Gastroesophageal sphincter (tissue), 4 donors: Measurements from ENCODE around the gene MRPL50. TPM values are rescaled to one million over a fixed set of nuclear protein-coding genes. Genes with fewer than 3 reads are reported as not detected.

Experiments
- ATAC-seq: fragments of 150-250 bp; one replicate; pipeline ENCODE4 v1.9.1; 2016; ENCODE audit warnings: mild to moderate bottlenecking, moderate library complexity
- H3K27ac ChIP-seq, 4 donors: fragments of 200-600 bp; sonication (generic) in 3 of 4; 1 replicate in 3 of 4; 2 replicates in 1 of 4; pipeline ENCODE4 v1.5.1; 2016 to 2019
- H3K27me3 ChIP-seq: fragments of 200-600 bp; sonication (generic); one replicate; pipeline ENCODE4 v1.5.1; 2019
- H3K36me3 ChIP-seq, 2 donors: fragments of 200-600 bp; sonication (generic); one replicate each; pipeline ENCODE4 v1.5.1; 2019; ENCODE audit warnings: control low read depth in 1 of 2
- H3K4me1 ChIP-seq, 3 donors: fragments of 200-600 bp; sonication (generic); 1 replicate in 2 of 3; 2 replicates in 1 of 3; pipeline ENCODE4 v1.5.1; 2016 to 2019; ENCODE audit warnings: control low read depth in 2 of 3
- H3K4me3 ChIP-seq, 2 donors: fragments of 200-600 bp; sonication (generic); one replicate each; pipeline ENCODE4 v1.5.1; 2019; ENCODE audit warnings: mild to moderate bottlenecking in 1 of 2, moderate library complexity in 1 of 2
- H3K9me3 ChIP-seq, 3 donors: fragments of 200-600 bp; sonication (generic); one replicate each; pipeline ENCODE4 v1.5.1; 2017 to 2019; ENCODE audit warnings: control low read depth in 2 of 3
- CTCF ChIP-seq, 4 experiments: fragments of 200-600 bp in 2 of 4; fragments of 450-650 bp in 2 of 4; sonication (generic) in 1 of 4; IDR thresholded peaks; one replicate each; pipeline ENCODE4 v1.5.1; 2017 to 2019; ENCODE audit warnings: antibody characterized with exemption in 4 of 4, mild to moderate bottlenecking in 2 of 4, moderate library complexity in 2 of 4
- EP300 ChIP-seq: sonication (generic); formaldehyde crosslinking; IDR thresholded peaks from one replicate; pipeline ENCODE4 v1.6.1; 2017; ENCODE audit warnings: antibody characterized with exemption, mild to moderate bottlenecking
- POLR2A ChIP-seq, 2 donors: fragments of 450-650 bp; IDR thresholded peaks; one replicate each; pipeline ENCODE4 v1.6.1; 2017; ENCODE audit warnings: antibody characterized with exemption in 2 of 2, mild to moderate bottlenecking in 2 of 2, moderate library complexity in 1 of 2
- POLR2AphosphoS5 ChIP-seq: sonication (generic); formaldehyde crosslinking; IDR thresholded peaks from one replicate; pipeline ENCODE4 v1.6.1; 2017; ENCODE audit warnings: antibody characterized with exemption
- whole genome bisulfite sequencing, 2 donors: methylation state at CpG; one replicate each; pipeline ENCODE4 v1.1.5; 2018; ENCODE audit warnings: low coverage in 1 of 2; 5-methylcytosine and 5-hydroxymethylcytosine counted together
- total RNA-seq, 4 donors: library from RNA; depleted of rRNA; stranded (reverse); fragments of >200 nt; gene quantifications; one replicate each; pipeline ENCODE4 v1.1.0, GENCODE V29; 2016

Gene MRPL50
- total RNA-seq, 4 donors from 2014 or later = 11.3 to 14.8 (median 13.4) TPM

DNA sequence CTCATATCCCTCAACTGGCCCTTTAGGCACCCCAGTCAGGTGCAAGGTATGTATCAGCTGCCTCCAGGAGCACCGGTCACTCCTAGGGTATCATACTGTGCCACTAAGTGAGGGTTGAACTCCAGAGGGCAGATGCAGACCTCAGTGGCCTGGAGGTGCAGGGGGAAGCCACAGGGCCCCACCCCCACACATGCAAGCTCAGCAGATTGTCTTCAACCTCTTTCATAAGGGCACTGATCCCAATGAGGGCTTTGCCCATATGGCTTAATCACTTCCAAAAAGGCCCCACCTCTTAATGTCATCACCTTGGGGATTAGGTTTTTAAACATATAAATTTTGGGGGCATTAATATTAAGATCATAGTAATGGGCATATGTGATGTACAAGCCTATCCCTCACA, 41.8 kb downstream of the MRPL50 start:
- WGBS, 2 donors = no CpG with 5 or more reads among the region's 1 CpG
- Histone ChIP-seq H3K27me3 (no peaks in the 10 kb centered on the region), H3K9me3 (no peaks in the 10 kb centered on the region), H3K4me1 (no peaks in the 10 kb centered on the region), H3K27ac (no peak overlapping the region), H3K4me3 (no peak overlapping the region), H3K36me3 (no peaks in the 10 kb centered on the region)
- TF ChIP-seq EP300 = no peak
- no peak for TF ChIP-seq CTCF (IDR thresholded peaks at IDR 0.05)
- no peak for TF ChIP-seq POLR2AphosphoS5
- no peak for TF ChIP-seq POLR2A (IDR thresholded peaks at IDR 0.05)
- ATAC-seq = no peak

- no peak overlapping the region for H3K27ac ChIP-seq
- no peak for TF ChIP-seq CTCF (IDR thresholded peaks at IDR 0.05)
- TF ChIP-seq EP300 = no peak
- TF ChIP-seq POLR2A (IDR thresholded peaks at IDR 0.05) = no peak
- no peak for TF ChIP-seq POLR2AphosphoS5
- no peaks in the 10 kb centered on the region for H3K36me3 ChIP-seq
- no peaks in the 10 kb centered on the region for H3K27me3 ChIP-seq
- no peaks in the 10 kb centered on the region for H3K9me3 ChIP-seq
- no peak overlapping the region for H3K4me3 ChIP-seq
- no peak for ATAC-seq
- WGBS, 2 donors = 69 to 74% methylated on average over 6 of the region's 7 CpGs
- H3K4me1 ChIP-seq = no peaks in the 10 kb centered on the region
Observed at GRCh38 chr9:101354765-101355708, 43.4 kb downstream of the MRPL50 start.

- Histone ChIP-seq H3K4me3 (no peak overlapping the region), H3K9me3 (no peaks in the 10 kb centered on the region), H3K27me3 (no peaks in the 10 kb centered on the region), H3K4me1 (no peaks in the 10 kb centered on the region), H3K27ac (no peak overlapping the region), H3K36me3 (no peaks in the 10 kb centered on the region)
- TF ChIP-seq POLR2AphosphoS5 = no peak
- no peak for TF ChIP-seq POLR2A (IDR thresholded peaks at IDR 0.05)
- TF ChIP-seq CTCF (IDR thresholded peaks at IDR 0.05) = no peak
- TF ChIP-seq EP300 = no peak
- ATAC-seq = no peak
- WGBS, 2 donors = 95 to 100% methylated on average over 1 to 4 of the region's 5 CpGs
Observed at GRCh38 chr9:101354143-101354764, 44.2 kb downstream of the MRPL50 start.

DNA sequence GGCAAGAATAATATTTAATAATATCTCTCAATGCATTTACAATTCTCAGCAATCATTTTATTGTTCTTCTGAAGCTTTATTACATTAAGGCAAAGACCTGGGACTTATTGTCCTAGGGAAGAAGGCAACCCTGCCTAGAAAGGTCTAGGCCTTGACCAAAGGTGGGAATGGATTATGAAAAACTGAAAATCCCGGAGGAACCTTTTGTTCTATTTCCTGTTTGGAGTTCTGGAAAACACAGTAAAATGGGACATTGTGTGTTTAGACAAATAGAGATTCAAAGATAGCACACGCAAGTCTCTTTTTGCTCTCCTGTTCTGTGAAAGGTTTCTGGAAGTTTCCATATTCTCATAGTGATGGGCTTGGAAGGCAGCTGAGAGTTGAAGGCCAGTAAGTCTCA, 44.7 kb downstream of the MRPL50 start:
- no peak overlapping the region for H3K27ac ChIP-seq
- no peak for TF ChIP-seq POLR2A (IDR thresholded peaks at IDR 0.05)
- no peak for TF ChIP-seq POLR2AphosphoS5
- no peak for TF ChIP-seq EP300
- TF ChIP-seq CTCF (IDR thresholded peaks at IDR 0.05) = no peak
- H3K9me3 ChIP-seq = no peaks in the 10 kb centered on the region
- 75 to 86% methylated on average over 2 of the region's 2 CpGs for WGBS, 2 donors
- H3K4me3 ChIP-seq = no peak overlapping the region
- H3K36me3 ChIP-seq = no peaks in the 10 kb centered on the region
- H3K4me1 ChIP-seq = no peaks in the 10 kb centered on the region
- H3K27me3 ChIP-seq = no peaks in the 10 kb centered on the region
- ATAC-seq = no peak
